Renal pelvis (tissue), 4 donors: Measurements from ENCODE around the gene ACSF3. TPM values are rescaled to one million over a fixed set of nuclear protein-coding genes. Genes with fewer than 3 reads are reported as not detected.
"Not testable (repeated sequence)": the region's sequence is repeated elsewhere in the genome, so short reads cannot be mapped to it uniquely, and the experiment has no call there.

Source experiments
- DNase-seq: peaks from one replicate; pipeline ENCODE4 v3.0.0-alpha.2; 2013
- polyA plus RNA-seq, 3 donors: library from polyadenylated mRNA; unstranded; fragments of 120-200 nt; gene quantifications; one replicate each; pipeline ENCODE4 v1.2.1, GENCODE V29; 2013; ENCODE audit not compliant: insufficient read length in 3 of 3

The ACSF3 gene
- polyA plus RNA-seq, 3 donors = 28.5 to 43.3 (median 37.1) TPM

GRCh38 chr16:89156740-89157645 lies 63.3 kb downstream of the ACSF3 start:
- DNase-seq = no peak

GRCh38 chr16:89157778-89158177 lies 64.1 kb downstream of the ACSF3 start:
- DNase-seq = no peak

- DNase-seq = no peak
Observed at GRCh38 chr16:89159066-89159849, 65.6 kb downstream of the ACSF3 start.

- no peak for DNase-seq
Observed at GRCh38 chr16:89159850-89160354, 66.2 kb downstream of the ACSF3 start.

- no peak for DNase-seq
Observed at GRCh38 chr16:89160977-89161701, 67.5 kb downstream of the ACSF3 start.

- no peak for DNase-seq
Observed at GRCh38 chr16:89161763-89162713, 68.4 kb downstream of the ACSF3 start.

GRCh38 chr16:89163297-89163696 lies 69.6 kb downstream of the ACSF3 start:
- DNase-seq = no peak

GRCh38 chr16:89164436-89164835 lies 70.8 kb downstream of the ACSF3 start:
- no peak for DNase-seq

GRCh38 chr16:89164847-89165680 lies 71.4 kb downstream of the ACSF3 start:
- no peak for DNase-seq

GRCh38 chr16:89165681-89165979 lies 72.0 kb downstream of the ACSF3 start:
- DNase-seq = not testable (repeated sequence)

- DNase-seq = no peak
Observed at GRCh38 chr16:89166696-89167424, 73.2 kb downstream of the ACSF3 start.

GRCh38 chr16:89167425-89167941 lies 73.8 kb downstream of the ACSF3 start:
- DNase-seq = peak; percentile 80

GRCh38 chr16:89168381-89169189 lies 74.9 kb downstream of the ACSF3 start:
- no peak for DNase-seq

- DNase-seq = no peak
Observed at GRCh38 chr16:89169778-89170177, 76.1 kb downstream of the ACSF3 start.

- DNase-seq = no peak
Observed at GRCh38 chr16:89170346-89171215, 76.9 kb downstream of the ACSF3 start.

- peak; percentile 91 for DNase-seq
Observed at GRCh38 chr16:89171216-89172170, 77.8 kb downstream of the ACSF3 start, which contains the start of gene CDH15. TSS of gene CDH15 (plus strand) at chr16:89171748. CDS start at chr16:89171832, 84 bp downstream.
